Liver (tissue), 9 donors: ENCODE results near the gene CLRN3. TPM values are rescaled to one million over a fixed set of nuclear protein-coding genes. Genes with fewer than 3 reads are reported as not detected.

Source experiments
- DNase-seq: peaks from one replicate; pipeline ENCODE4 v3.0.0-alpha.2; 2017; ENCODE audit warnings: low spot score
- H3K27ac ChIP-seq, 2 donors: one replicate each; pipeline ENCODE4 v1.7.0; 2013; ENCODE audit warnings: inconsistent platforms in 2 of 2, low read length in 2 of 2, control low read depth in 1 of 2, low read depth in 1 of 2, mild to moderate bottlenecking in 1 of 2
- H3K27me3 ChIP-seq, 4 donors: one replicate each; pipeline versions ENCODE4 v1.6.1 to v1.7.0; 2013; ENCODE audit warnings: low read length in 3 of 4, inconsistent platforms in 1 of 4, mild to moderate bottlenecking in 1 of 4, moderate library complexity in 1 of 4; ENCODE audit not compliant: control insufficient read depth in 4 of 4, insufficient read depth in 4 of 4
- H3K36me3 ChIP-seq, 4 donors: one replicate each; pipeline versions ENCODE4 v1.6.1 to v1.7.0; 2013; ENCODE audit warnings: low read length in 3 of 4, mild to moderate bottlenecking in 3 of 4, low read depth in 1 of 4, moderate library complexity in 1 of 4; ENCODE audit not compliant: control insufficient read depth in 4 of 4, insufficient read depth in 3 of 4
- H3K4me1 ChIP-seq, 4 donors: one replicate each; pipeline versions ENCODE4 v1.6.1 to v1.7.0; 2013; ENCODE audit warnings: low read length in 3 of 4, mild to moderate bottlenecking in 3 of 4, moderate library complexity in 1 of 4; ENCODE audit not compliant: control insufficient read depth in 4 of 4, insufficient read depth in 4 of 4
- H3K4me3 ChIP-seq, 3 donors: one replicate each; pipeline versions ENCODE4 v1.6.1 to v1.7.0; 2013; ENCODE audit warnings: low read length in 3 of 3, control low read depth in 1 of 3, low read depth in 1 of 3, mild to moderate bottlenecking in 1 of 3
- H3K9ac ChIP-seq, 2 donors: one replicate each; pipeline ENCODE4 v1.7.0; 2013; ENCODE audit warnings: low read length in 2 of 2, mild to moderate bottlenecking in 2 of 2, moderate library complexity in 2 of 2, control low read depth in 1 of 2, low read depth in 1 of 2
- H3K9me3 ChIP-seq, 4 donors: one replicate each; pipeline versions ENCODE4 v1.6.1 to v1.7.0; 2013; ENCODE audit warnings: low read length in 3 of 4; ENCODE audit not compliant: control insufficient read depth in 4 of 4
- EGR1 ChIP-seq, 2 donors: IDR thresholded peaks; 2 replicates each; pipeline ENCODE4 v1.6.1; 2016 to 2018; ENCODE audit warnings: antibody characterized with exemption in 2 of 2, low read depth in 2 of 2
- FOXA2 ChIP-seq: IDR thresholded peaks from 2 replicates; pipeline ENCODE4 v1.6.1; 2016; ENCODE audit warnings: antibody characterized with exemption
- GABPA ChIP-seq, 2 donors: IDR thresholded peaks in 1 of 2; conservative IDR thresholded peaks in 1 of 2; 2 replicates each; pipeline ENCODE4 v1.6.1; 2016; ENCODE audit warnings: antibody characterized with exemption in 2 of 2, mild to moderate bottlenecking in 1 of 2, moderate library complexity in 1 of 2
- HNF4A ChIP-seq, 2 donors: conservative IDR thresholded peaks; 2 replicates each; pipeline ENCODE4 v1.6.1; 2016; ENCODE audit warnings: antibody characterized with exemption in 2 of 2, mild to moderate bottlenecking in 2 of 2
- HNF4G ChIP-seq: IDR thresholded peaks from 2 replicates; pipeline ENCODE4 v1.6.1; 2016; ENCODE audit warnings: antibody characterized with exemption
- JUND ChIP-seq, 2 donors: IDR thresholded peaks; 2 replicates each; pipeline ENCODE4 v1.6.1; 2016; ENCODE audit warnings: antibody characterized with exemption in 2 of 2
- NR2F2 ChIP-seq: IDR thresholded peaks from 2 replicates; pipeline ENCODE4 v1.6.1; 2016; ENCODE audit warnings: antibody characterized with exemption
- RAD21 ChIP-seq, 2 donors: IDR thresholded peaks; 2 replicates each; pipeline ENCODE4 v1.6.1; 2016; ENCODE audit warnings: antibody characterized with exemption in 2 of 2, mild to moderate bottlenecking in 2 of 2
- RXRA ChIP-seq, 2 donors: IDR thresholded peaks; 2 replicates each; pipeline ENCODE4 v1.6.1; 2017 to 2018; ENCODE audit warnings: antibody characterized with exemption in 2 of 2, mild to moderate bottlenecking in 1 of 2
- SP1 ChIP-seq: IDR thresholded peaks from 2 replicates; pipeline ENCODE4 v1.6.1; 2018; ENCODE audit warnings: antibody characterized with exemption, mild to moderate bottlenecking
- TAF1 ChIP-seq: conservative IDR thresholded peaks from 2 replicates; pipeline ENCODE4 v1.6.1; 2016; ENCODE audit warnings: antibody characterized with exemption, mild to moderate bottlenecking
- YY1 ChIP-seq: IDR thresholded peaks from 2 replicates; pipeline ENCODE4 v1.6.1; 2016; ENCODE audit warnings: antibody characterized with exemption, mild to moderate bottlenecking
- WGBS: extraction: QIAGEN DNeasy Blood & Tissue Kit; methylation state at CpG from one replicate; pipeline ENCODE4 v1.1.7; 2013; 5-methylcytosine and 5-hydroxymethylcytosine counted together
- polyA plus RNA-seq, 2 donors: library from polyadenylated mRNA; stranded (reverse) in 1 of 2; unstranded in 1 of 2; fragments of 200-250 nt in 1 of 2; fragments of >200 nt in 1 of 2; fragmentation: Nextera tagmentation in 1 of 2; extraction: Ambion mirVana in 1 of 2; gene quantifications; one replicate each; pipeline versions ENCODE4 v1.2.1 to v1.2.3, GENCODE V29; 2013 to 2015
- total RNA-seq, 2 donors: library from RNA; depleted of rRNA; stranded (reverse); fragments of >200 nt; gene quantifications; one replicate each; pipeline ENCODE4 v1.2.3, GENCODE V29; 2014
- TF ChIP-seq, protein P1 (sequence below): IDR thresholded peaks from 2 replicates; pipeline ENCODE4 v1.6.1; 2016; ENCODE audit warnings: antibody characterized with exemption, mild to moderate bottlenecking
- TF ChIP-seq, protein P2 (sequence below): fragments of 150-350 bp; IDR thresholded peaks from 2 replicates; pipeline ENCODE4 v1.5.1; 2017; ENCODE audit warnings: improper control_type of control experiment, low read depth, low read length; ENCODE audit not compliant: missing input control
- TF ChIP-seq, protein P3 (sequence below): IDR thresholded peaks from 2 replicates; pipeline ENCODE4 v1.6.1; 2016; ENCODE audit warnings: antibody characterized with exemption
- TF ChIP-seq, protein P4 (sequence below): IDR thresholded peaks from 2 replicates; pipeline ENCODE4 v1.6.1; 2016; ENCODE audit warnings: antibody characterized with exemption
- TF ChIP-seq, protein P5 (sequence below): IDR thresholded peaks from 2 replicates; pipeline ENCODE4 v1.6.1; 2016; ENCODE audit warnings: antibody characterized with exemption
- donor health status: healthy.
- donor health status: healthy.
- donor health status: healthy.
- donor health status: healthy.
- donor health status: healthy.

Gene CLRN3
- total and polyA plus RNA-seq, 4 donors: 0.33 to 16.9 (median 6.9) TPM

DNA sequence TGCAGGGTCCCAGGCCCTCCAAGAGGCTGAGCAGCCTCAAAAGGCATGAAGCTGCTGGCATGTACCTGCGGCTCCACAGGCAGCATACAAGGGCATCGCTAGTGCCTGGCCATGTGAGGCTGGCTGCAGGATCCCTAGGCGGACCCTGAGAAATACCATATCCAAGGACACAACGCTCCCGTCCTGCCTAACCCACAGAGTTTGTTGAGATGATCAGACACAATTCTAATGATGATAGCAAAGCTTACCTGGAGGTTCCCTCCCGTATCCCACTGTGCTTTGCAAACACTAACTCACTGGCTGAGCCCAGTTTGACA, 17.3 kb downstream of the CLRN3 start:
- DNase-seq: no peak
- H3K4me1 ChIP-seq: peaks cover 8 to 18% (median 15%) of the 10 kb centered on the region in 4 donors
- 96% methylated on average over 6 of the region's 6 CpGs for WGBS
- peaks cover 0 to 8% (median 3%) of the 10 kb centered on the region in 4 donors for H3K36me3 ChIP-seq
- H3K9ac ChIP-seq: no peak overlapping the region
- H3K27ac ChIP-seq: no peak overlapping the region
- H3K9me3 ChIP-seq: no peaks in the 10 kb centered on the region
- TF ChIP-seq TAF1 (no peak), FOXA2 (no peak), SP1 (no peak)
- no peak overlapping the region for H3K4me3 ChIP-seq
- H3K27me3 ChIP-seq: no peaks in the 10 kb centered on the region

DNA sequence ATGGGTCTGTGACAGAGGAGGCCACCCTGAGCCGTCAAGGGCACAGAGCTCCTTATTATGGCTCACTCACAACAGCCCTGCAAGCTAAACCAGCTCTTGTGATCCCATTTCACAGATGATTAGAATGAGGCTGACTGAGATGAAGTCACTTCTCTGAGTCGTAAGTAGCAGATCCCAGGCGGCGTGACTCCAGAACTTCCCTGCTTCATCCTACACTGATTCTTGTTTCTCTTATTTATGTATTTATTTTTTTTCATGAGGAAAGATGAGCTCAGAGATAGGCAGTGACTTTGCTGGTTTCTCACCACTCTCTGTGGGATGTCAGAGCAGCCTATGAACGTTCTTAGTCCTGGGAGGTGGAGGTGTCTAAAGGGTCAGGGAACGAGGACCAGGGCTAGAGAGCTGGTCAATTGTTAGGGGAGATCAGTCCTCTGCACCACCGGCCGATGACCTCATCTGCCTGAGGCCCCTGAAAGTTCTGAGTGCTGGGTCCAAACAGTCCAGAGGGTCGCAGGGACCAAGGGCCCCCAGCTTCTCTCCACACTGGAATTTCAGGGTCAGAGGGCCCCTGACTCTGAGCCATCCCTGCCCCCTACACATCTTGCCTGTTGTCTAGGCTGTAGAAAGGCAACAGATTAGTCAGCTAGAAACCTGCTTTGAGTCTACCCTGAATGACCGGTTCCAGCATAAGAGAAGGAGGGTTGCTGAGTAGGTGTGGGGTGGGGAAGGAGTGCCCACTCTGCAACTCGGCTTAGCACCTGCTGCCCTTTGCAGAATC, 17.9 kb downstream of the CLRN3 start:
- Histone ChIP-seq H3K9me3 (no peaks in the 10 kb centered on the region), H3K9ac (no peak overlapping the region), H3K36me3 (peaks cover 0 to 8% (median 3%) of the 10 kb centered on the region in 4 donors), H3K4me3 (no peak overlapping the region), H3K27ac (no peak overlapping the region), H3K27me3 (no peaks in the 10 kb centered on the region), H3K4me1 (peaks cover 8 to 18% (median 15%) of the 10 kb centered on the region in 4 donors)
- TF ChIP-seq, protein P1, sequence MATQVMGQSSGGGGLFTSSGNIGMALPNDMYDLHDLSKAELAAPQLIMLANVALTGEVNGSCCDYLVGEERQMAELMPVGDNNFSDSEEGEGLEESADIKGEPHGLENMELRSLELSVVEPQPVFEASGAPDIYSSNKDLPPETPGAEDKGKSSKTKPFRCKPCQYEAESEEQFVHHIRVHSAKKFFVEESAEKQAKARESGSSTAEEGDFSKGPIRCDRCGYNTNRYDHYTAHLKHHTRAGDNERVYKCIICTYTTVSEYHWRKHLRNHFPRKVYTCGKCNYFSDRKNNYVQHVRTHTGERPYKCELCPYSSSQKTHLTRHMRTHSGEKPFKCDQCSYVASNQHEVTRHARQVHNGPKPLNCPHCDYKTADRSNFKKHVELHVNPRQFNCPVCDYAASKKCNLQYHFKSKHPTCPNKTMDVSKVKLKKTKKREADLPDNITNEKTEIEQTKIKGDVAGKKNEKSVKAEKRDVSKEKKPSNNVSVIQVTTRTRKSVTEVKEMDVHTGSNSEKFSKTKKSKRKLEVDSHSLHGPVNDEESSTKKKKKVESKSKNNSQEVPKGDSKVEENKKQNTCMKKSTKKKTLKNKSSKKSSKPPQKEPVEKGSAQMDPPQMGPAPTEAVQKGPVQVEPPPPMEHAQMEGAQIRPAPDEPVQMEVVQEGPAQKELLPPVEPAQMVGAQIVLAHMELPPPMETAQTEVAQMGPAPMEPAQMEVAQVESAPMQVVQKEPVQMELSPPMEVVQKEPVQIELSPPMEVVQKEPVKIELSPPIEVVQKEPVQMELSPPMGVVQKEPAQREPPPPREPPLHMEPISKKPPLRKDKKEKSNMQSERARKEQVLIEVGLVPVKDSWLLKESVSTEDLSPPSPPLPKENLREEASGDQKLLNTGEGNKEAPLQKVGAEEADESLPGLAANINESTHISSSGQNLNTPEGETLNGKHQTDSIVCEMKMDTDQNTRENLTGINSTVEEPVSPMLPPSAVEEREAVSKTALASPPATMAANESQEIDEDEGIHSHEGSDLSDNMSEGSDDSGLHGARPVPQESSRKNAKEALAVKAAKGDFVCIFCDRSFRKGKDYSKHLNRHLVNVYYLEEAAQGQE: no peak
- TF ChIP-seq NR2F2: no peak
- no peak for TF ChIP-seq RAD21 (IDR thresholded peaks at IDR 0.05)
- no peak for TF ChIP-seq YY1
- TF ChIP-seq GABPA (IDR thresholded peaks at IDR 0.05 in 1 of 2, conservative IDR thresholded peaks at IDR 0.05 in 1 of 2): no peak
- TF ChIP-seq TAF1: no peak
- TF ChIP-seq HNF4A (conservative IDR thresholded peaks at IDR 0.05): no peak
- TF ChIP-seq JUND (IDR thresholded peaks at IDR 0.05): no peak
- no peak for TF ChIP-seq SP1
- TF ChIP-seq, protein P2, sequence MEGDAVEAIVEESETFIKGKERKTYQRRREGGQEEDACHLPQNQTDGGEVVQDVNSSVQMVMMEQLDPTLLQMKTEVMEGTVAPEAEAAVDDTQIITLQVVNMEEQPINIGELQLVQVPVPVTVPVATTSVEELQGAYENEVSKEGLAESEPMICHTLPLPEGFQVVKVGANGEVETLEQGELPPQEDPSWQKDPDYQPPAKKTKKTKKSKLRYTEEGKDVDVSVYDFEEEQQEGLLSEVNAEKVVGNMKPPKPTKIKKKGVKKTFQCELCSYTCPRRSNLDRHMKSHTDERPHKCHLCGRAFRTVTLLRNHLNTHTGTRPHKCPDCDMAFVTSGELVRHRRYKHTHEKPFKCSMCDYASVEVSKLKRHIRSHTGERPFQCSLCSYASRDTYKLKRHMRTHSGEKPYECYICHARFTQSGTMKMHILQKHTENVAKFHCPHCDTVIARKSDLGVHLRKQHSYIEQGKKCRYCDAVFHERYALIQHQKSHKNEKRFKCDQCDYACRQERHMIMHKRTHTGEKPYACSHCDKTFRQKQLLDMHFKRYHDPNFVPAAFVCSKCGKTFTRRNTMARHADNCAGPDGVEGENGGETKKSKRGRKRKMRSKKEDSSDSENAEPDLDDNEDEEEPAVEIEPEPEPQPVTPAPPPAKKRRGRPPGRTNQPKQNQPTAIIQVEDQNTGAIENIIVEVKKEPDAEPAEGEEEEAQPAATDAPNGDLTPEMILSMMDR: no peak
- TF ChIP-seq, protein P3, sequence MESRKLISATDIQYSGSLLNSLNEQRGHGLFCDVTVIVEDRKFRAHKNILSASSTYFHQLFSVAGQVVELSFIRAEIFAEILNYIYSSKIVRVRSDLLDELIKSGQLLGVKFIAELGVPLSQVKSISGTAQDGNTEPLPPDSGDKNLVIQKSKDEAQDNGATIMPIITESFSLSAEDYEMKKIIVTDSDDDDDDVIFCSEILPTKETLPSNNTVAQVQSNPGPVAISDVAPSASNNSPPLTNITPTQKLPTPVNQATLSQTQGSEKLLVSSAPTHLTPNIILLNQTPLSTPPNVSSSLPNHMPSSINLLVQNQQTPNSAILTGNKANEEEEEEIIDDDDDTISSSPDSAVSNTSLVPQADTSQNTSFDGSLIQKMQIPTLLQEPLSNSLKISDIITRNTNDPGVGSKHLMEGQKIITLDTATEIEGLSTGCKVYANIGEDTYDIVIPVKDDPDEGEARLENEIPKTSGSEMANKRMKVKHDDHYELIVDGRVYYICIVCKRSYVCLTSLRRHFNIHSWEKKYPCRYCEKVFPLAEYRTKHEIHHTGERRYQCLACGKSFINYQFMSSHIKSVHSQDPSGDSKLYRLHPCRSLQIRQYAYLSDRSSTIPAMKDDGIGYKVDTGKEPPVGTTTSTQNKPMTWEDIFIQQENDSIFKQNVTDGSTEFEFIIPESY: no peak
- TF ChIP-seq RXRA (IDR thresholded peaks at IDR 0.05): no peak
- TF ChIP-seq EGR1 (IDR thresholded peaks at IDR 0.05; ENCODE audit: low read depth in 2 of 2): no peak
- TF ChIP-seq, protein P4, sequence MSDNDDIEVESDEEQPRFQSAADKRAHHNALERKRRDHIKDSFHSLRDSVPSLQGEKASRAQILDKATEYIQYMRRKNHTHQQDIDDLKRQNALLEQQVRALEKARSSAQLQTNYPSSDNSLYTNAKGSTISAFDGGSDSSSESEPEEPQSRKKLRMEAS: no peak
- TF ChIP-seq HNF4G: no peak
- TF ChIP-seq FOXA2: no peak
- TF ChIP-seq, protein P5, sequence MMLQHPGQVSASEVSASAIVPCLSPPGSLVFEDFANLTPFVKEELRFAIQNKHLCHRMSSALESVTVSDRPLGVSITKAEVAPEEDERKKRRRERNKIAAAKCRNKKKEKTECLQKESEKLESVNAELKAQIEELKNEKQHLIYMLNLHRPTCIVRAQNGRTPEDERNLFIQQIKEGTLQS: no peak
- 84% methylated on average over 11 of the region's 11 CpGs for WGBS
- DNase-seq: no peak
